ENCODE results near the gene HES3. TPM values are rescaled to one million over a fixed set of nuclear protein-coding genes. Genes with fewer than 3 reads are reported as not detected.

HES3 gene
- polyA plus RNA-seq, 1 experiment, result not detected

GRCh38 chr1:6249739-6250689, 6.0 kb downstream of the HES3 start:
- H3K4me3 ChIP-seq (ENCODE audit: low read depth, low read length), result no peak overlapping the region
- ChIA-PET CTCF (interaction anchor here (1.0 to 9.1 kb wide), 4 partner anchors 10 to 155 kb away, joined by 3 to 264 read pairs (median 4); partner anchors contain the start of gene GPR153), POLR2A (no interaction called here)
- no peak for DNase-seq (ENCODE audit: low read depth)
- no peaks in the 10 kb centered on the region for H3K27me3 ChIP-seq (ENCODE audit: control insufficient read depth, insufficient read depth, low read length)
- H3K36me3 ChIP-seq (ENCODE audit: control insufficient read depth, insufficient read depth, low read length), result no peaks in the 10 kb centered on the region; the same call in 1 of the 2 replicates
- TF ChIP-seq CTCF (IDR thresholded peaks at IDR 0.05; ENCODE audit: insufficient read depth, low read depth, low read length), result no peak

- ChIA-PET CTCF (interaction anchor here (0.6 to 9.1 kb wide), 6 partner anchors 9 to 234 kb away, joined by 3 to 264 read pairs (median 3); partner anchors contain the start of gene GPR153), POLR2A (no interaction called here)
- no peak for DNase-seq (ENCODE audit: low read depth)
Measured at GRCh38 chr1:6251233-6251632, 7.3 kb downstream of the HES3 start.

GRCh38 chr1:6251681-6252373, 7.8 kb downstream of the HES3 start:
- no peak for DNase-seq (ENCODE audit: low read depth)
- no peak for TF ChIP-seq CTCF (IDR thresholded peaks at IDR 0.05; ENCODE audit: insufficient read depth, low read depth, low read length)
- Histone ChIP-seq H3K4me3 (ENCODE audit: low read depth, low read length) (no peak overlapping the region), H3K36me3 (ENCODE audit: control insufficient read depth, insufficient read depth, low read length) (no peaks in the 10 kb centered on the region; the same call in 1 of the 2 replicates), H3K27me3 (ENCODE audit: control insufficient read depth, insufficient read depth, low read length) (no peaks in the 10 kb centered on the region)
- ChIA-PET CTCF (interaction anchor here (0.6 to 9.1 kb wide), 5 partner anchors 9 to 235 kb away, joined by 3 to 264 read pairs (median 3); partner anchors contain the start of gene GPR153), POLR2A (no interaction called here)

More at GRCh38 chr1:6251233-6251632, 7.3 kb downstream of the HES3 start:
- H3K4me3 ChIP-seq (ENCODE audit: low read depth, low read length), result no peak overlapping the region
- no peak for TF ChIP-seq CTCF (IDR thresholded peaks at IDR 0.05; ENCODE audit: insufficient read depth, low read depth, low read length)
- H3K36me3 ChIP-seq (ENCODE audit: control insufficient read depth, insufficient read depth, low read length), result no peaks in the 10 kb centered on the region; the same call in 1 of the 2 replicates
- H3K27me3 ChIP-seq (ENCODE audit: control insufficient read depth, insufficient read depth, low read length), result no peaks in the 10 kb centered on the region

GRCh38 chr1:6252374-6252710, 8.4 kb downstream of the HES3 start:
- Histone ChIP-seq H3K36me3 (ENCODE audit: control insufficient read depth, insufficient read depth, low read length) (no peaks in the 10 kb centered on the region; the same call in 1 of the 2 replicates), H3K27me3 (ENCODE audit: control insufficient read depth, insufficient read depth, low read length) (no peaks in the 10 kb centered on the region), H3K4me3 (ENCODE audit: low read depth, low read length) (no peak overlapping the region)
- ChIA-PET POLR2A (no interaction called here), CTCF (interaction anchor here (1.6 to 9.1 kb wide), 2 partner anchors 64 to 88 kb away, joined by 3 to 264 read pairs; no protein-coding TSS in a partner anchor)
- DNase-seq (ENCODE audit: low read depth), result no peak
- TF ChIP-seq CTCF (IDR thresholded peaks at IDR 0.05; ENCODE audit: insufficient read depth, low read depth, low read length), result no peak

- Histone ChIP-seq H3K4me3 (ENCODE audit: low read depth, low read length) (no peak overlapping the region), H3K27me3 (ENCODE audit: control insufficient read depth, insufficient read depth, low read length) (no peaks in the 10 kb centered on the region), H3K36me3 (ENCODE audit: control insufficient read depth, insufficient read depth, low read length) (no peaks in the 10 kb centered on the region; the same call in 1 of the 2 replicates)
- no peak for DNase-seq (ENCODE audit: low read depth)
- TF ChIP-seq CTCF (IDR thresholded peaks at IDR 0.05; ENCODE audit: insufficient read depth, low read depth, low read length), result no peak
- ChIA-PET CTCF (interaction anchor here (9.1 kb wide), 1 partner anchor 87 kb away, joined by 264 read pairs; no protein-coding TSS in a partner anchor), POLR2A (no interaction called here)
Measured at GRCh38 chr1:6253380-6253779, 9.4 kb downstream of the HES3 start.
